K562 (cell line): ENCODE measurements around the gene POLR2J3. TPM values are rescaled to one million over a fixed set of nuclear protein-coding genes. Genes with fewer than 3 reads are reported as not detected.
"Not testable (repeated sequence)": the region's sequence is repeated elsewhere in the genome, so short reads cannot be mapped to it uniquely, and the experiment has no call there.

Experiments used
- ATAC-seq: fragments of 200-7000 bp; cut with Tn5 transposase; 3 replicates; pipeline ENCODE4 v1.9.1; 2020; ENCODE audit warnings: moderate library complexity
- BruUV-seq: library from RNA; stranded (reverse); fragments of 400-500 nt; replicated peaks from 2 replicates; lab custom pipeline; 2021; lab: Mats Ljungman, UMichigan
- CTCF ChIA-PET: fragments of 300-600 bp; formaldehyde crosslinking; extraction: SDS; loops from one replicate; lab custom pipeline; 2021; ENCODE audit warnings: low intra/inter-chr PET ratio; lab: Yijun Ruan, JAX
- POLR2A ChIA-PET: fragments of 300-600, 350-650 bp; sonication (Branson Sonifier 250); formaldehyde crosslinking; extraction: SDS; loops from one replicate; lab custom pipeline; 2021; ENCODE audit warnings: antibody characterized with exemption, inconsistent platforms; lab: Yijun Ruan, JAX
- DNase-seq, 4 experiments: peaks; one replicate each; pipeline versions ENCODE4 v3.0.0 to v3.0.0-alpha.2; 2011 to 2018; ENCODE audit warnings: low spot score in 3 of 4, mixed read lengths in 3 of 4; ENCODE audit errors: extremely low read depth in 1 of 4
- FAIRE-seq: peaks from 2 replicates; lab custom pipeline; 2011; peaks lifted over from hg19 to GRCh38; lab: Jason Lieb, UNC
- H2AFZ ChIP-seq: 2 replicates; pipeline ENCODE4 v1.6.0; 2011; ENCODE audit warnings: low read depth, low read length, control low read depth, inconsistent platforms
- H3K27ac ChIP-seq: fragments of 200-600 bp; 3 replicates; pipeline ENCODE4 v1.8.0; 2011; ENCODE audit warnings: low read depth, mild to moderate bottlenecking, control low read depth, inconsistent platforms, low read length, moderate library complexity, mixed read lengths; ENCODE audit errors: extremely low read depth
- H3K27me3 ChIP-seq, 2 experiments: fragments of 300-600 bp in 1 of 2; 2 replicates in 1 of 2; 3 replicates in 1 of 2; pipeline versions ENCODE4 v1.6.0 to v1.8.0; 2011; ENCODE audit warnings: inconsistent platforms in 2 of 2, low read length in 2 of 2, mild to moderate bottlenecking in 1 of 2, mixed read lengths in 1 of 2, moderate library complexity in 1 of 2; ENCODE audit not compliant: control insufficient read depth in 2 of 2, insufficient read depth in 2 of 2
- H3K36me3 ChIP-seq: fragments of 300-600 bp; 3 replicates; pipeline ENCODE4 v1.8.0; 2011; ENCODE audit warnings: mild to moderate bottlenecking, low read length, inconsistent platforms; ENCODE audit not compliant: control insufficient read depth, insufficient read depth
- H3K4me1 ChIP-seq, 2 experiments: fragments of 200-600 bp in 1 of 2; replicated peaks in 1 of 2; 2 replicates in 1 of 2; 3 replicates in 1 of 2; pipeline versions ENCODE4 v1.5.1 to v1.8.0; 2011; ENCODE audit warnings: inconsistent platforms in 2 of 2, low read length in 2 of 2, mild to moderate bottlenecking in 1 of 2, mixed read lengths in 1 of 2, moderate library complexity in 1 of 2; ENCODE audit not compliant: control insufficient read depth in 2 of 2, insufficient read depth in 2 of 2
- H3K4me2 ChIP-seq: 2 replicates; pipeline ENCODE4 v1.6.1; 2011; ENCODE audit warnings: low read length, control low read depth, inconsistent platforms, mixed read lengths; ENCODE audit not compliant: insufficient read depth
- H3K4me3 ChIP-seq: fragments of 200-600 bp; sonication (generic), shearing (Covaris generic); 2 replicates; pipeline ENCODE4 v1.5.1; 2016; ENCODE audit warnings: control low read depth, inconsistent platforms
- H3K79me2 ChIP-seq: fragments of 200-600 bp; 3 replicates; pipeline ENCODE4 v1.8.0; 2011; ENCODE audit warnings: low read length, inconsistent platforms; ENCODE audit not compliant: control insufficient read depth, insufficient read depth
- H3K9ac ChIP-seq, 2 experiments: 2 replicates each; pipeline versions ENCODE4 v1.6.0 to v1.6.1; 2011; ENCODE audit warnings: low read depth in 2 of 2, low read length in 2 of 2, control low read depth in 1 of 2, inconsistent platforms in 1 of 2, mild to moderate bottlenecking in 1 of 2, mixed read lengths in 1 of 2; ENCODE audit not compliant: insufficient read depth in 1 of 2
- H3K9me1 ChIP-seq: one replicate; pipeline ENCODE4 v1.6.0; 2011; ENCODE audit warnings: inconsistent platforms, mild to moderate bottlenecking, low read length, moderate library complexity; ENCODE audit not compliant: control insufficient read depth, insufficient read depth
- H3K9me3 ChIP-seq: replicated peaks from 2 replicates; pipeline ENCODE4 v1.5.1; 2011; ENCODE audit warnings: low read depth, low read length, inconsistent platforms; ENCODE audit not compliant: control insufficient read depth, insufficient read depth
- H4K20me1 ChIP-seq: replicated peaks from 2 replicates; pipeline ENCODE4 v1.6.1; 2011; ENCODE audit warnings: low read length, inconsistent platforms, mixed read lengths; ENCODE audit not compliant: control insufficient read depth, insufficient read depth
- WGBS: fragments of 100-300 bp; shearing (Covaris generic); methylation state at CpG from one replicate; pipeline ENCODE4 v1.1.6; 2016; ENCODE audit warnings: low coverage, mixed read lengths; ENCODE audit not compliant: insufficient coverage; ENCODE audit errors: missing lambda C conversion rate; 5-methylcytosine and 5-hydroxymethylcytosine counted together
- in situ Hi-C: fragments of 300-500 bp; cut with MboI; formaldehyde crosslinking; loops from 4 replicates; pipeline ENCODE4 v1.15.0; 2018; ENCODE audit warnings: inconsistent platforms, mixed read lengths
- intact Hi-C: fragments of 100-400 bp; cut with micrococcal nuclease; formaldehyde crosslinking; loops from 2 replicates; pipeline ENCODE4 v1.14.2; 2022
- polyA plus RNA-seq, 8 experiments: library from polyadenylated mRNA; depleted of rRNA in 4 of 8; stranded (reverse) in 5 of 8; unstranded in 3 of 8; fragments of >200 nt; fragmentation: Nextera tagmentation in 2 of 8; fragmentation: Illumina TruSeq in 1 of 8; extraction: Ambion mirVana in 2 of 8; extraction: Trizol in 1 of 8; gene quantifications; 2 replicates each; pipeline versions ENCODE4 v1.2.1 to v1.2.3, GENCODE V29; 2011 to 2014; ENCODE audit warnings: inconsistent platforms in 1 of 8, missing spikeins in 1 of 8
- total RNA-seq, 7 experiments: library from RNA; depleted of rRNA in 6 of 7; stranded (reverse); fragments of >200 nt in 6 of 7; fragmentation: Illumina TruSeq in 2 of 7; extraction: Trizol in 2 of 7; gene quantifications; 2 replicates each; pipeline versions ENCODE4 v1.2.1 to v1.2.3, GENCODE V29; 2011 to 2021; ENCODE audit warnings: low replicate concordance in 1 of 7

Gene POLR2J3
- total and polyA plus RNA-seq, 9 of the 15 experiments (the other 6 are each of a cell fraction or from before 2014, with no cell fraction given) = 35.5 to 170 (median 62.9) TPM

GRCh38 chr7:102609734-102610133 is 37.4 kb upstream of the POLR2J3 start:
- CTCF ChIA-PET, BruUV-seq, H3K9me3 ChIP-seq, H3K36me3 ChIP-seq, H3K9me1 ChIP-seq, H3K9ac ChIP-seq, H3K27me3 ChIP-seq, POLR2A ChIA-PET, DNase-seq, H3K4me3 ChIP-seq, H3K79me2 ChIP-seq, FAIRE-seq, H3K27ac ChIP-seq, ATAC-seq, intact Hi-C loops, H4K20me1 ChIP-seq, H2AFZ ChIP-seq, H3K4me2 ChIP-seq, in situ Hi-C loops: not testable (repeated sequence)
- 25% methylated on average over 4 of the region's 10 CpGs for WGBS
- peaks cover 0 to 10% of the 10 kb centered on the region in 2 experiments; a peak in 2 of 5 replicates for H3K4me1 ChIP-seq

DNA sequence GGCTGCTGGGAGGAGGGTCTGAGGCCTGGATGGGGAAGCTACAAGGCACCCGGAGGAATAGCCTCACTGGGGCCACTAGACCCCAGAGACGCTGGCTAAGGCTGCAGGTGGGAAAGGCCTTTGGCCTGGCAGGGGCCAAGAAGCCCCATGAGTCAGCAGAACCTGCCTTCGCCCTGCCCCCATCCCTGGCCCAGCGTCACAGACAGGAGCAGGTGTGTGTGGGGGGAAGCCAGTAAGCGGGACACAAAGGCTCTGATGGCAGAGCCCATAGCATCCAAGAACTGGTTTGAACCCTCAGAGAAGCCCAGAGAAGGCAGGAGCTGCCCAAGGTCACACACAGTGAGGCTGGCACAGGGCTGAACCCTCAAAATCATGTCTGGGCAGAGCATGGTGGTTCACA is 34.5 kb upstream of the POLR2J3 start:
- H3K4me1 ChIP-seq, BruUV-seq, H3K27ac ChIP-seq, H3K4me3 ChIP-seq, POLR2A ChIA-PET, H3K27me3 ChIP-seq, H3K9me1 ChIP-seq, H3K4me2 ChIP-seq, H3K9ac ChIP-seq, CTCF ChIA-PET, DNase-seq, in situ Hi-C loops, H3K9me3 ChIP-seq, H3K36me3 ChIP-seq, FAIRE-seq, intact Hi-C loops, H2AFZ ChIP-seq, H3K79me2 ChIP-seq, H4K20me1 ChIP-seq: not testable (repeated sequence)
- WGBS = no CpG with 5 or more reads among the region's 5 CpGs
- 0 out of 3 replicates have a peak, but pooled peaks have one; percentile 1 for ATAC-seq
